HepG2 (cell line): Measurements from ENCODE around the gene NFATC2. TPM values are rescaled to one million over a fixed set of nuclear protein-coding genes. Genes with fewer than 3 reads are reported as not detected.

Source experiments
- ATAC-seq: fragments of 200-7000 bp; cut with Tn5 transposase; 3 replicates; pipeline ENCODE4 v1.9.1; 2020; ENCODE audit warnings: mild to moderate bottlenecking, moderate library complexity
- BruUV-seq: library from RNA; stranded (reverse); fragments of 400-500 nt; replicated peaks from 2 replicates; lab custom pipeline; 2021; lab: Mats Ljungman, UMichigan
- CTCF ChIA-PET: fragments of 300-600 bp; formaldehyde crosslinking; extraction: SDS; loops from one replicate; lab custom pipeline; 2021; ENCODE audit warnings: low total read pairs, inconsistent platforms, low intra/inter-chr PET ratio; lab: Yijun Ruan, JAX
- POLR2A ChIA-PET: fragments of 350-600 bp; sonication (Branson Sonifier 250); formaldehyde crosslinking; loops from one replicate; lab custom pipeline; 2020; ENCODE audit warnings: antibody characterized with exemption, inconsistent platforms; lab: Yijun Ruan, JAX
- DNase-seq: peaks from one replicate; pipeline ENCODE4 v3.0.0-alpha.2; 2015; ENCODE audit warnings: low spot score
- FAIRE-seq: peaks from 3 replicates; lab custom pipeline; 2011; peaks lifted over from hg19 to GRCh38; lab: Jason Lieb, UNC
- H2AFZ ChIP-seq: one replicate; pipeline ENCODE4 v1.6.1; 2011; ENCODE audit warnings: low read length, inconsistent platforms
- H3K27ac ChIP-seq: fragments of 300-600 bp; 3 replicates; pipeline ENCODE4 v1.8.0; 2011; ENCODE audit warnings: mixed run types, mild to moderate bottlenecking, mixed read lengths, low read length, inconsistent platforms; ENCODE audit not compliant: insufficient read depth; ENCODE audit errors: extremely low read length
- H3K27me3 ChIP-seq, 2 experiments: fragments of 200-600 bp in 1 of 2; 2 replicates in 1 of 2; 3 replicates in 1 of 2; pipeline versions ENCODE4 v1.6.0 to v1.8.0; 2011; ENCODE audit warnings: low read length in 2 of 2, mild to moderate bottlenecking in 2 of 2, moderate library complexity in 2 of 2, inconsistent platforms in 1 of 2; ENCODE audit not compliant: insufficient read depth in 2 of 2, control insufficient read depth in 1 of 2
- H3K36me3 ChIP-seq, 2 experiments: fragments of 200-600 bp in 1 of 2; replicated peaks in 1 of 2; 2 replicates in 1 of 2; 3 replicates in 1 of 2; pipeline versions ENCODE4 v1.5.1 to v1.8.0; 2011; ENCODE audit warnings: low read length in 2 of 2, inconsistent platforms in 1 of 2; ENCODE audit not compliant: insufficient read depth in 2 of 2, control insufficient read depth in 1 of 2
- H3K4me1 ChIP-seq: 2 replicates; pipeline ENCODE4 v1.5.1; 2012; ENCODE audit warnings: low read length, inconsistent platforms; ENCODE audit not compliant: insufficient read depth
- H3K4me2 ChIP-seq: 2 replicates; pipeline ENCODE4 v1.6.0; 2011; ENCODE audit warnings: low read depth, low read length, inconsistent platforms
- H3K4me3 ChIP-seq, 3 experiments: fragments of 200-600 bp in 1 of 3; sonication (generic), shearing (Covaris generic) in 1 of 3; replicated peaks in 1 of 3; 2 replicates each; pipeline ENCODE4 v1.5.1; 2011 to 2016; ENCODE audit warnings: low read length in 3 of 3, inconsistent platforms in 2 of 3, low read depth in 2 of 3, mild to moderate bottlenecking in 2 of 3, control low read depth in 1 of 3, mixed read lengths in 1 of 3; ENCODE audit not compliant: insufficient read depth in 1 of 3
- H3K79me2 ChIP-seq: one replicate; pipeline ENCODE4 v1.6.1; 2011; ENCODE audit warnings: low read length, inconsistent platforms; ENCODE audit not compliant: insufficient read depth
- H3K9ac ChIP-seq: 2 replicates; pipeline ENCODE4 v1.6.0; 2011; ENCODE audit warnings: mild to moderate bottlenecking, low read depth, low read length, inconsistent platforms; ENCODE audit not compliant: insufficient read depth
- H3K9me3 ChIP-seq: 2 replicates; pipeline ENCODE4 v1.5.1; 2012; ENCODE audit warnings: mild to moderate bottlenecking, low read length
- H4K20me1 ChIP-seq: 2 replicates; pipeline ENCODE4 v1.6.0; 2011; ENCODE audit warnings: inconsistent platforms, mild to moderate bottlenecking, low read length, moderate library complexity; ENCODE audit not compliant: insufficient read depth
- KLF9 ChIP-seq: IDR thresholded peaks from 2 replicates; pipeline ENCODE4 v1.6.1; 2016; ENCODE audit warnings: low read depth
- NFKB2 ChIP-seq: sonication (generic); formaldehyde crosslinking; IDR thresholded peaks from 2 replicates; pipeline ENCODE4 v1.4.0; 2020; ENCODE audit warnings: missing genetic modification reagents, borderline replicate concordance
- PHB2 ChIP-seq: fragments of 450-650 bp; IDR thresholded peaks from 2 replicates; pipeline ENCODE4 v1.6.1; 2018; ENCODE audit not compliant: partially characterized antibody
- SALL2 ChIP-seq: sonication (generic); formaldehyde crosslinking; IDR thresholded peaks from 2 replicates; pipeline ENCODE4 v1.8.1; 2023; ENCODE audit warnings: mild to moderate bottlenecking, missing genetic modification reagents, inconsistent platforms
- SMAD1 ChIP-seq: sonication (generic); formaldehyde crosslinking; IDR thresholded peaks from 2 replicates; pipeline ENCODE4 v1.4.0; 2020; ENCODE audit warnings: missing genetic modification reagents, low read depth, mild to moderate bottlenecking, borderline replicate concordance
- TBX2 ChIP-seq: sonication (generic); formaldehyde crosslinking; IDR thresholded peaks from 2 replicates; pipeline ENCODE4 v1.5.0; 2020; ENCODE audit warnings: missing genetic modification reagents, mild to moderate bottlenecking, borderline replicate concordance
- ZFP90 ChIP-seq: sonication (generic); formaldehyde crosslinking; IDR thresholded peaks from 2 replicates; pipeline ENCODE4 v1.8.0; 2022; ENCODE audit warnings: missing genetic modification reagents, mild to moderate bottlenecking, inconsistent platforms, borderline replicate concordance
- ZNF274 ChIP-seq: sonication (generic); formaldehyde crosslinking; IDR thresholded peaks from 2 replicates; pipeline ENCODE4 v1.5.1; 2020; ENCODE audit warnings: mild to moderate bottlenecking, missing genetic modification reagents
- WGBS: methylation state at CpG from one replicate; pipeline ENCODE4 v1.1.6; 2017; ENCODE audit warnings: low lambda C conversion rate; 5-methylcytosine and 5-hydroxymethylcytosine counted together
- in situ Hi-C: cut with HindIII; loops from 2 replicates; pipeline ENCODE4 v1.10.0; 2017; ENCODE audit warnings: low pct_unique_long_range_greater_than_20kb; ENCODE audit not compliant: extremely low pct_ligation_motif_present
- intact Hi-C: fragments of 100-400 bp; cut with micrococcal nuclease; formaldehyde crosslinking; loops from one replicate; pipeline ENCODE4 v1.10.0; 2022; ENCODE audit not compliant: unreplicated experiment
- polyA plus RNA-seq, 8 experiments: library from polyadenylated mRNA; depleted of rRNA in 3 of 8; stranded (reverse) in 7 of 8; unstranded in 1 of 8; fragments of >200 nt; fragmentation: Illumina TruSeq in 4 of 8; extraction: Trizol in 4 of 8; gene quantifications; 2 replicates each; pipeline versions ENCODE4 v1.2.1 to v1.2.3, GENCODE V29; 2011 to 2016; ENCODE audit warnings: low read depth in 4 of 8, missing spikeins in 1 of 8, mixed read lengths in 1 of 8; ENCODE audit not compliant: insufficient read depth in 1 of 8
- total RNA-seq, 5 experiments: library from RNA; depleted of rRNA; stranded (reverse); fragments of >200 nt; fragmentation: Illumina TruSeq; extraction: Trizol; gene quantifications; 2 replicates each; pipeline ENCODE4 v1.2.3, GENCODE V29; 2016; ENCODE audit warnings: low read depth in 1 of 5
- TF ChIP-seq, protein P1 (sequence below): sonication (generic); formaldehyde crosslinking; IDR thresholded peaks from 2 replicates; pipeline ENCODE4 v1.5.1; 2020; ENCODE audit warnings: mild to moderate bottlenecking, missing genetic modification reagents, moderate library complexity
- TF ChIP-seq, protein P2 (sequence below): sonication (generic); formaldehyde crosslinking; IDR thresholded peaks from 2 replicates; pipeline ENCODE4 v1.8.0; 2022; ENCODE audit warnings: low read depth, missing genetic modification reagents
- TF ChIP-seq, protein P3 (sequence below): sonication (generic); formaldehyde crosslinking; IDR thresholded peaks from 2 replicates; pipeline ENCODE4 v1.8.1; 2022; ENCODE audit warnings: mild to moderate bottlenecking, missing genetic modification reagents

The NFATC2 gene
- total and polyA plus RNA-seq, 2 of the 13 experiments (the other 11 are each of a cell fraction or from before 2014, with no cell fraction given), result 1.9 to 3.3 TPM

DNA sequence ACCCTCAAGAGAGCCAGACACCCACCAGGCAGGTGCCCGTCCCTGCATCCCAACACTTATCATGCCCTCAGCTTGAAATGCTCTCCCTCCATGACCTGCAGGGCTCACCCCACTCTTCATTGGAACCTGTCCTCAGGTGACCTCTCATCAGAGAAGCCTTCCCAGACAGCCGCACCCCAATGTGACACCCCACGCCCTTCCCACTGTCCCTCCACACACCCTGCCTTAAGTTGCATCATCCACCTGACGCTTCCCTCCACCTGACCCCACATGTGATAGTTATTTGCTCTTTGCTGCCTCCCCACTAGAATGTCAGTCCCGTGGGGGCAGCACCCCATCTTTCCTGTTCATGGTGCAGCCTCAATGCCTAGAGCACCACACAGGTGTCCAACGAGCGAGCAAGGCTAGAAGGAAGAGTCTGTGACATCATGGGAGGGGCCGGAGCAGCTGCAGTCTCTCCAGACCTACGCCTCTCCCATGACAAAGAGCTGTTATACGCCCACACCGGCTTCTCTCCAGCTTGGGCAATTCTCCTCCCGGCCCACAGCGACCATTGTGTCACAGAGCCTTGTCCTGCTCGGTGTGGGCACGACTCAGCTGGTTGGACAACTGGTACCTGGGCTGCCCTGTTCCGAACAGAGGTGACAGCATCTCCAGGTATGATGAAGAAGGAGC lies 58.2 kb downstream of the NFATC2 start (continued):
- TF ChIP-seq, protein P1, sequence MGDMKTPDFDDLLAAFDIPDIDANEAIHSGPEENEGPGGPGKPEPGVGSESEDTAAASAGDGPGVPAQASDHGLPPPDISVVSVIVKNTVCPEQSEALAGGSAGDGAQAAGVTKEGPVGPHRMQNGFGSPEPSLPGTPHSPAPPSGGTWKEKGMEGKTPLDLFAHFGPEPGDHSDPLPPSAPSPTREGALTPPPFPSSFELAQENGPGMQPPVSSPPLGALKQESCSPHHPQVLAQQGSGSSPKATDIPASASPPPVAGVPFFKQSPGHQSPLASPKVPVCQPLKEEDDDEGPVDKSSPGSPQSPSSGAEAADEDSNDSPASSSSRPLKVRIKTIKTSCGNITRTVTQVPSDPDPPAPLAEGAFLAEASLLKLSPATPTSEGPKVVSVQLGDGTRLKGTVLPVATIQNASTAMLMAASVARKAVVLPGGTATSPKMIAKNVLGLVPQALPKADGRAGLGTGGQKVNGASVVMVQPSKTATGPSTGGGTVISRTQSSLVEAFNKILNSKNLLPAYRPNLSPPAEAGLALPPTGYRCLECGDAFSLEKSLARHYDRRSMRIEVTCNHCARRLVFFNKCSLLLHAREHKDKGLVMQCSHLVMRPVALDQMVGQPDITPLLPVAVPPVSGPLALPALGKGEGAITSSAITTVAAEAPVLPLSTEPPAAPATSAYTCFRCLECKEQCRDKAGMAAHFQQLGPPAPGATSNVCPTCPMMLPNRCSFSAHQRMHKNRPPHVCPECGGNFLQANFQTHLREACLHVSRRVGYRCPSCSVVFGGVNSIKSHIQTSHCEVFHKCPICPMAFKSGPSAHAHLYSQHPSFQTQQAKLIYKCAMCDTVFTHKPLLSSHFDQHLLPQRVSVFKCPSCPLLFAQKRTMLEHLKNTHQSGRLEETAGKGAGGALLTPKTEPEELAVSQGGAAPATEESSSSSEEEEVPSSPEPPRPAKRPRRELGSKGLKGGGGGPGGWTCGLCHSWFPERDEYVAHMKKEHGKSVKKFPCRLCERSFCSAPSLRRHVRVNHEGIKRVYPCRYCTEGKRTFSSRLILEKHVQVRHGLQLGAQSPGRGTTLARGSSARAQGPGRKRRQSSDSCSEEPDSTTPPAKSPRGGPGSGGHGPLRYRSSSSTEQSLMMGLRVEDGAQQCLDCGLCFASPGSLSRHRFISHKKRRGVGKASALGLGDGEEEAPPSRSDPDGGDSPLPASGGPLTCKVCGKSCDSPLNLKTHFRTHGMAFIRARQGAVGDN (CRISPR knock-in tag), result peak; percentile 19; the same call in 1 of the 2 replicates
- TF ChIP-seq KLF9 (no peak), ZNF274 (CRISPR knock-in tag) (no peak), NFKB2 (CRISPR knock-in tag) (peak; percentile 37; the same call in 1 of the 2 replicates), SMAD1 (CRISPR knock-in tag) (no peak)
- TF ChIP-seq, all 625 proteins: peak for 5

DNA sequence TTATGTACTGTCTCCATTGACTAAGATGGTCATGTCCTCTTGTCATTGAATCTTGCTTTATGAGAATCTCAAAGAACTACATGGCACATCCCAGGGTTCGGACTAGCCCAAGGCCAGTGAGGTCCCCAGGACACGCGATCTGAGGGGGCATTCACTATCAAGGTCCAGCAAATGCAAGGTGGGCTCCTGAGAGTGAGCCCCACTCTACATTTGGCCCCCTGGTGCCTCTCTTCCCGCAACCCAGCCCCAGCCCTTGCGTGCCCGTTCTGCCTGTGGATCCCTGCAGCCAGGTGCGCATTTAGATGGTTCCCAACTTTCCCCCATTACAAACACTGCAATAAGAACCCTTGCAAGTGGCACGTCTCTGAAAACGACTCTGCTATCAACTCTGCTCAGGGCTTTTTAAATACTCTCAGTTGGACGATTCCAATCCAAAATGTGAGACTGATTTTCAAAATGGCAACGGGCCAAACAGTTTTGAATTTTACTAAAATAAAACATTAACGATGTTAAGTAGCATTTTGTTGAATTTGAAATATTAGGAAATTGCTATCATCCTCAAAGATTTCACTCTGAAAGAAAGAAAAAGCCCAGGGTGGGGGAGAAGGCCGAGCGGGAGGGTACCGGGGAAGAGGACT lies 59.6 kb downstream of the NFATC2 start:
- ChIA-PET POLR2A (no interaction called here), CTCF (no interaction called here)
- Histone ChIP-seq H3K4me1 (no peaks in the 10 kb centered on the region), H3K4me3 (no peak overlapping the region), H3K79me2 (no peaks in the 10 kb centered on the region), H3K27ac (no peak overlapping the region), H3K36me3 (peaks cover 0 to 2% of the 10 kb centered on the region in 2 experiments; a peak in 1 of 5 replicates), H2AFZ (no peak overlapping the region), H3K9me3 (no peaks in the 10 kb centered on the region), H3K4me2 (no peak overlapping the region), H3K27me3 (no peaks in the 10 kb centered on the region), H4K20me1 (no peaks in the 10 kb centered on the region), H3K9ac (no peak overlapping the region)
- in situ Hi-C loops, result no loop called here
- no TSS peak for BruUV-seq
- WGBS, result 89% methylated on average over 15 of the region's 15 CpGs
- DNase-seq, result no peak
- no peak for ATAC-seq
- intact Hi-C loops, result no loop called here
- no peak for FAIRE-seq
- TF ChIP-seq PHB2 (no peak), TBX2 (CRISPR knock-in tag) (no peak), ZFP90 (CRISPR knock-in tag) (no peak), SALL2 (CRISPR knock-in tag) (no peak)
- TF ChIP-seq, protein P2, sequence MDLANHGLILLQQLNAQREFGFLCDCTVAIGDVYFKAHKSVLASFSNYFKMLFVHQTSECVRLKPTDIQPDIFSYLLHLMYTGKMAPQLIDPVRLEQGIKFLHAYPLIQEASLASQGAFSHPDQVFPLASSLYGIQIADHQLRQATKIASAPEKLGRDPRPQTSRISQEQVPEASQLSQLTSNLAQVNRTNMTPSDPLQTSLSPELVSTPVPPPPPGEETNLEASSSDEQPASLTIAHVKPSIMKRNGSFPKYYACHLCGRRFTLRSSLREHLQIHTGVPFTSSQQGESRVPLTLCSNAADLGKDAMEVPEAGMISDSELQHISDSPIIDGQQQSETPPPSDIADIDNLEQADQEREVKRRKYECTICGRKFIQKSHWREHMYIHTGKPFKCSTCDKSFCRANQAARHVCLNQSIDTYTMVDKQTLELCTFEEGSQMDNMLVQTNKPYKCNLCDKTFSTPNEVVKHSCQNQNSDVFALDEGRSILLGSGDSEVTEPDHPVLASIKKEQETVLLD, result no peak
- TF ChIP-seq, protein P3, sequence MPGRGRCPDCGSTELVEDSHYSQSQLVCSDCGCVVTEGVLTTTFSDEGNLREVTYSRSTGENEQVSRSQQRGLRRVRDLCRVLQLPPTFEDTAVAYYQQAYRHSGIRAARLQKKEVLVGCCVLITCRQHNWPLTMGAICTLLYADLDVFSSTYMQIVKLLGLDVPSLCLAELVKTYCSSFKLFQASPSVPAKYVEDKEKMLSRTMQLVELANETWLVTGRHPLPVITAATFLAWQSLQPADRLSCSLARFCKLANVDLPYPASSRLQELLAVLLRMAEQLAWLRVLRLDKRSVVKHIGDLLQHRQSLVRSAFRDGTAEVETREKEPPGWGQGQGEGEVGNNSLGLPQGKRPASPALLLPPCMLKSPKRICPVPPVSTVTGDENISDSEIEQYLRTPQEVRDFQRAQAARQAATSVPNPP, result no peak
